ENCODE results near the gene CCDC200. TPM values are rescaled to one million over a fixed set of nuclear protein-coding genes. Genes with fewer than 3 reads are reported as not detected.

Gene CCDC200
- total RNA-seq, 2 experiments from 2014 or later, result not detected

- intact Hi-C loops (cut with micrococcal nuclease), result no loop called here
- Mint-ChIP-seq H3K27ac (peak overlapping the region; percentile 96), H3K4me3 (peak overlapping the region; percentile 7), H3K4me1 (ENCODE audit: low read depth) (peaks cover 41% of the 10 kb centered on the region), H3K9me3 (no peaks in the 10 kb centered on the region), H3K36me3 (peaks cover 29% of the 10 kb centered on the region), H3K27me3 (no peaks in the 10 kb centered on the region)
- ChIA-PET POLR2A (interaction anchor here (0.7 to 1.5 kb wide), 5 partner anchors 139 to 192 kb away, joined by 3 to 4 read pairs (median 4); partner anchors contain the start of gene RPL27), CTCF (interaction anchor here (0.9 kb wide), 1 partner anchor 185 kb away, joined by 3 read pairs; no protein-coding TSS in a partner anchor)
- DNase-seq, result no peak
Measured at GRCh38 chr17:43176119-43176570, 52.3 kb downstream of the CCDC200 start.

DNA sequence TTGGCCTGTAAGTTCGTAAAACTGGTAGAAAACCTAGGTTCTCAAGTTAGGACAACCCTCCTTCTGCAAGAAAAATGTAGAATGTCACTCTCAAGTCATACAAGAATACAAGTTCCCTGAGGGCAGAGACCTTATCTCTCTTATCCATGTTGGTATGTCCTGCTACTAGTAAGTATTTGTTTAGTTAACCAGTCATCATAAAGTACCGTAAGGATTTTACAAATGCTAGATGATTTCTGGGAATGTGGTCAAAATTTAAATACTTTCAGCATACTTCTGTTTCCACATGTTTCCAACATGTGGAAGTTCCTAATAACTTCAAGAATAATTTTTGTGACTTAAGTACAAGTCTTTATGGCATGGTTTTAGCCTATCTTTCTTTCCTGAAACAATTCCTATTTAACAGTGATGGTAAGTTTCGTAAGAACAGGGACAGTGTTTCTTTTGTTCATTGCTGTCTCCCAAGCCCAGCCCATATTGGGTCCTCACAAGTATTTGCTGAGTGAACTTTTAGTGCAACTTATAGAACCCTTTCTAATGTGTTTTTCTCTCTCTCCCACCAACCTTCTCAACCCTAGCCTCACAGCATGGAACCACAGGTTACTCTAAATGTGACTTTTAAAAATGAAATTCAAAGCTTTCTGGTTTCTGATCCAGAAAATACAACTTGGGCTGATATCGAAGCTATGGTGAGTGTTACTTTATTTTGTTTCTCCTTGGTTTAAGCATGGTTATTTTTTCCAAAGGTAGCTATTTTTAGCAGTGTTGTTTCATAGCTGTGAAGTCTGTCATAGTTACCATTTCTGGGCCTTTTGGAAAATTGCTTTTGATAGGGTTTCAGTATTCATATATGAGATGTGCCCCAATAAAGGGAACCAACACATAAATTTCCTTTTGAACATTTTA lies 53.0 kb downstream of the CCDC200 start:
- Mint-ChIP-seq H3K27me3 (no peaks in the 10 kb centered on the region), H3K4me3 (peak overlapping the region; percentile 46), H3K27ac (peak overlapping the region; percentile 96), H3K4me1 (ENCODE audit: low read depth) (peaks cover 41% of the 10 kb centered on the region), H3K9me3 (no peaks in the 10 kb centered on the region), H3K36me3 (peaks cover 28% of the 10 kb centered on the region)
- intact Hi-C loops (cut with micrococcal nuclease), result no loop called here
- CTCF ChIA-PET, result interaction anchor here (0.9 kb wide), 1 partner anchor 186 kb away, joined by 3 read pairs; no protein-coding TSS in a partner anchor
- DNase-seq, result no peak
- POLR2A ChIA-PET, result interaction anchor here (0.6 to 1.5 kb wide), 5 partner anchors 140 to 192 kb away, joined by 3 to 4 read pairs (median 4); partner anchors contain the start of gene RPL27

GRCh38 chr17:43171586-43172487 lies 56.6 kb downstream of the CCDC200 start:
- no peak overlapping the region for H3K27ac Mint-ChIP-seq
- H3K9me3 Mint-ChIP-seq, result no peaks in the 10 kb centered on the region
- peaks cover 33% of the 10 kb centered on the region for H3K4me1 Mint-ChIP-seq (ENCODE audit: low read depth)
- no peak overlapping the region for H3K4me3 Mint-ChIP-seq
- ChIA-PET CTCF (interaction anchor here (0.6 to 1.4 kb wide), 6 partner anchors 40 to 738 kb away, joined by 3 to 6 read pairs (median 3); partner anchors contain the start of gene TMEM106A), POLR2A (interaction anchor here (0.6 to 2.1 kb wide), 10 partner anchors 28 to 478 kb away, joined by 3 to 39 read pairs (median 6); partner anchors contain the start of genes BRCA1, RPL27 and TMEM106A)
- no peaks in the 10 kb centered on the region for H3K27me3 Mint-ChIP-seq
- peak; percentile 21 for DNase-seq
- peaks cover 20% of the 10 kb centered on the region for H3K36me3 Mint-ChIP-seq
- intact Hi-C loops (cut with micrococcal nuclease), result loop anchor here (1.0 to 5.0 kb wide), 7 partner anchors 39 to 830 kb away; partner anchors contain the start of genes DHX8, PSME3, RND2 and TMEM106A

Other genes starting within 250 kb of the CCDC200 start
- gene PTGES3L, start 248.5 kb downstream of the CCDC200 start, total RNA-seq, result under 1 TPM; 0.53 to 0.64 TPM
- 10 to 100 TPM in 1 of 2 experiments, 1 to 10 TPM in 1; 10.0 to 11.5 TPM for gene RUNDC1, start 248.1 kb downstream of the CCDC200 start, total RNA-seq
- gene RPL27, start 230.2 kb downstream of the CCDC200 start, total RNA-seq, result 1,000 to 10,000 TPM; 1,552 to 1,589 TPM
- gene IFI35, start 221.8 kb downstream of the CCDC200 start, total RNA-seq, result 10 to 100 TPM; 66.0 to 68.6 TPM
- gene VAT1, start 206.2 kb downstream of the CCDC200 start, total RNA-seq, result 10 to 100 TPM; 45.3 to 49.6 TPM
- gene RND2, start 203.4 kb downstream of the CCDC200 start, total RNA-seq, result under 1 TPM in 1 of 2 experiments, not detected in 1; 0.07 TPM
- gene BRCA1, start 103.3 kb downstream of the CCDC200 start, total RNA-seq, result 100 to 1,000 TPM in 1 of 2 experiments, 10 to 100 TPM in 1; 92.8 to 103 TPM
- gene NBR1, start 57.4 kb downstream of the CCDC200 start, total RNA-seq, result 10 to 100 TPM; 62.0 to 65.9 TPM
- gene TMEM106A, start 16.7 kb downstream of the CCDC200 start, total RNA-seq, result 10 to 100 TPM; 10.1 to 10.4 TPM
- gene RNU2-1, start 5.4 kb upstream of the CCDC200 start, total RNA-seq, result 1,000 to 10,000 TPM; 5,509 to 5,687 TPM
- gene ARL4D, start 170.4 kb upstream of the CCDC200 start, total RNA-seq, result 1 to 10 TPM; 2.3 TPM